HCT116 (cell line): Measurements from ENCODE around the gene MINDY4. TPM values are rescaled to one million over a fixed set of nuclear protein-coding genes. Genes with fewer than 3 reads are reported as not detected.

Experiments used
- ATAC-seq: fragments of 200-7000 bp; cut with Tn5 transposase; 2 replicates; pipeline ENCODE4 v1.9.1; 2020; ENCODE audit warnings: mild to moderate bottlenecking, moderate library complexity
- BruUV-seq: library from RNA; stranded (reverse); fragments of 400-500 nt; replicated peaks from 2 replicates; lab custom pipeline; 2021; lab: Mats Ljungman, UMichigan
- CTCF ChIA-PET: fragments of 300-600 bp; sonication (Branson Sonifier 250); formaldehyde crosslinking; loops from one replicate; lab custom pipeline; 2021; ENCODE audit warnings: antibody characterized with exemption; lab: Charles Lee
- POLR2A ChIA-PET: fragments of 300-600, 350-600 bp; sonication (Branson Sonifier 250); formaldehyde crosslinking; loops from one replicate; lab custom pipeline; 2021; ENCODE audit warnings: antibody characterized with exemption; lab: Charles Lee
- RAD21 ChIA-PET, 2 experiments: fragments of 300-600 bp; sonication (Branson Sonifier 250); formaldehyde crosslinking; loops; one replicate each; lab custom pipeline; 2023; ENCODE audit warnings: low total read pairs in 2 of 2; ENCODE audit not compliant: uncharacterized antibody in 2 of 2, unreplicated experiment in 2 of 2, low non-redundant PET in 1 of 2; lab: Charles Lee
- DNase-seq: peaks from one replicate; pipeline ENCODE4 v3.0.0-alpha.2; 2010; ENCODE audit warnings: low read depth, low spot score
- H2AFZ ChIP-seq: fragments of 200-600 bp; shearing (Covaris generic), sonication (generic); 2 replicates; pipeline ENCODE4 v1.6.1; 2017; ENCODE audit warnings: low read depth, mixed run types, mixed read lengths, antibody characterized with exemption, low read length; ENCODE audit not compliant: poor library complexity, severe bottlenecking
- H3K27ac ChIP-seq: 2 replicates; pipeline ENCODE4 v1.5.1; 2012; ENCODE audit warnings: low read depth, low read length
- H3K27me3 ChIP-seq: fragments of 200-600 bp; sonication (generic); 2 replicates; pipeline ENCODE4 v1.6.1; 2016; ENCODE audit warnings: mixed run types, low read length, mixed read lengths; ENCODE audit not compliant: insufficient read depth
- H3K36me3 ChIP-seq, 2 experiments: fragments of 200-500 bp in 1 of 2; fragments of 200-600 bp in 1 of 2; sonication (Bioruptor generic) in 1 of 2; sonication (generic) in 1 of 2; 2 replicates each; pipeline versions ENCODE4 v1.5.1 to v1.6.1; 2014 to 2016; ENCODE audit warnings: low read length in 2 of 2, inconsistent platforms in 1 of 2, mixed read lengths in 1 of 2, mixed run types in 1 of 2; ENCODE audit not compliant: insufficient read depth in 2 of 2, control insufficient read depth in 1 of 2
- H3K4me1 ChIP-seq, 2 experiments: fragments of 200-600 bp in 1 of 2; sonication (generic) in 1 of 2; 2 replicates each; pipeline versions ENCODE4 v1.5.1 to v1.6.1; 2012 to 2017; ENCODE audit warnings: low read length in 2 of 2, inconsistent platforms in 1 of 2, mild to moderate bottlenecking in 1 of 2, mixed read lengths in 1 of 2, mixed run types in 1 of 2, moderate library complexity in 1 of 2; ENCODE audit not compliant: insufficient read depth in 2 of 2, control insufficient read depth in 1 of 2
- H3K4me2 ChIP-seq: fragments of 200-600 bp; sonication (generic); 2 replicates; pipeline ENCODE4 v1.6.1; 2017; ENCODE audit warnings: mixed run types, low read length, mixed read lengths
- H3K4me3 ChIP-seq, 2 experiments: fragments of 200-600 bp in 1 of 2; sonication (generic) in 1 of 2; replicated peaks in 1 of 2; 2 replicates each; pipeline ENCODE4 v1.5.1; 2011 to 2016; ENCODE audit warnings: low read length in 2 of 2, control low read depth in 1 of 2, low read depth in 1 of 2, mild to moderate bottlenecking in 1 of 2, mixed read lengths in 1 of 2, mixed run types in 1 of 2
- H3K79me2 ChIP-seq: fragments of 200-600 bp; sonication (generic); 2 replicates; pipeline ENCODE4 v1.6.1; 2017; ENCODE audit warnings: mild to moderate bottlenecking, mixed run types, low read length, moderate library complexity, mixed read lengths; ENCODE audit not compliant: insufficient read depth
- H3K9ac ChIP-seq: fragments of 200-600 bp; sonication (generic); 2 replicates; pipeline ENCODE4 v1.6.1; 2016; ENCODE audit warnings: low read length, mixed read lengths
- H3K9me2 ChIP-seq: fragments of 200-600 bp; sonication (generic), shearing (Covaris generic); 2 replicates; pipeline ENCODE4 v1.6.1; 2017; ENCODE audit warnings: mixed run types, mild to moderate bottlenecking, moderate library complexity; ENCODE audit not compliant: insufficient read depth
- H3K9me3 ChIP-seq, 2 experiments: fragments of 200-500 bp in 1 of 2; fragments of 200-600 bp in 1 of 2; sonication (Bioruptor generic) in 1 of 2; sonication (generic) in 1 of 2; 2 replicates each; pipeline ENCODE4 v1.6.1; 2014 to 2017; ENCODE audit warnings: low read length in 2 of 2, mixed read lengths in 2 of 2, inconsistent platforms in 1 of 2, low read depth in 1 of 2, mild to moderate bottlenecking in 1 of 2, mixed run types in 1 of 2, moderate library complexity in 1 of 2; ENCODE audit not compliant: control insufficient read depth in 1 of 2, insufficient read depth in 1 of 2
- H4K20me1 ChIP-seq: fragments of 200-600 bp; sonication (generic), shearing (Covaris generic); 2 replicates; pipeline ENCODE4 v1.6.1; 2017; ENCODE audit warnings: mixed run types, mild to moderate bottlenecking, moderate library complexity; ENCODE audit not compliant: insufficient read depth
- ATF3 ChIP-seq: IDR thresholded peaks from 2 replicates; pipeline ENCODE4 v1.6.1; 2012
- CBX3 ChIP-seq: IDR thresholded peaks from 2 replicates; pipeline ENCODE4 v1.6.1; 2012; ENCODE audit warnings: low read depth
- CEBPB ChIP-seq: IDR thresholded peaks from 2 replicates; pipeline ENCODE4 v1.6.1; 2012; ENCODE audit warnings: low read depth
- ELF1 ChIP-seq: IDR thresholded peaks from 2 replicates; pipeline ENCODE4 v1.6.1; 2012; ENCODE audit warnings: low read depth, borderline replicate concordance
- EZH2 ChIP-seq: fragments of 200-600 bp; sonication (generic); IDR thresholded peaks from 2 replicates; pipeline ENCODE4 v1.6.1; 2017; ENCODE audit warnings: antibody characterized with exemption, mixed run types
- EZH2phosphoT487 ChIP-seq: fragments of 200-600 bp; IDR thresholded peaks from 2 replicates; pipeline ENCODE4 v1.6.1; 2018; ENCODE audit warnings: antibody characterized with exemption, borderline replicate concordance
- MAX ChIP-seq: IDR thresholded peaks from 2 replicates; pipeline ENCODE4 v1.6.1; 2012
- POLR2A ChIP-seq: IDR thresholded peaks from 2 replicates; pipeline ENCODE4 v1.7.0; 2011; ENCODE audit warnings: borderline replicate concordance; ENCODE audit not compliant: insufficient read depth, insufficient read length; ENCODE audit errors: extremely low read depth
- POLR2AphosphoS5 ChIP-seq: IDR thresholded peaks from 2 replicates; pipeline ENCODE4 v1.6.1; 2011; ENCODE audit warnings: mild to moderate bottlenecking, low read depth, low read length, moderate library complexity
- REST ChIP-seq: IDR thresholded peaks from 2 replicates; pipeline ENCODE4 v1.6.1; 2012; ENCODE audit warnings: low read depth
- SIN3A ChIP-seq: IDR thresholded peaks from 2 replicates; pipeline ENCODE4 v1.6.1; 2012; ENCODE audit warnings: low read depth
- YY1 ChIP-seq: IDR thresholded peaks from 2 replicates; pipeline ENCODE4 v1.6.1; 2011; ENCODE audit warnings: low read length, low read depth, moderate library complexity, mild to moderate bottlenecking; ENCODE audit not compliant: insufficient replicate concordance; ENCODE audit errors: extremely low read depth
- ZBTB33 ChIP-seq: IDR thresholded peaks from 2 replicates; pipeline ENCODE4 v1.6.1; 2011; ENCODE audit warnings: mild to moderate bottlenecking, low read length, moderate library complexity; ENCODE audit not compliant: insufficient replicate concordance; ENCODE audit errors: extremely low read depth
- ZFX ChIP-seq: fragments of 450-650 bp; IDR thresholded peaks from 2 replicates; pipeline ENCODE4 v1.6.1; 2017
- ZNF274 ChIP-seq: fragments of 200-500 bp; sonication (Bioruptor generic); IDR thresholded peaks from 2 replicates; pipeline ENCODE4 v1.6.1; 2014; ENCODE audit warnings: mild to moderate bottlenecking, low read depth, low read length, inconsistent platforms
- intact Hi-C: fragments of 100-400 bp; cut with micrococcal nuclease; formaldehyde crosslinking; loops from 2 replicates; pipeline ENCODE4 v1.10.0; 2022
- total RNA-seq: library from RNA; stranded (reverse); gene quantifications from one replicate; pipeline ENCODE4 v1.2.1, GENCODE V29; 2021; ENCODE audit not compliant: unreplicated experiment

MINDY4 gene
- total RNA-seq, 1 experiment from 2014 or later, result 6.1 TPM

- TF ChIP-seq MAX, result no peak
Measured at GRCh38 chr7:30865076-30865475, 93.9 kb downstream of the MINDY4 start (continued).

GRCh38 chr7:30865821-30866220 is 94.6 kb downstream of the MINDY4 start:
- Histone ChIP-seq H3K4me3 (no peak overlapping the region), H3K9me3 (no peaks in the 10 kb centered on the region), H3K9ac (no peak overlapping the region), H3K4me1 (no peaks in the 10 kb centered on the region), H2AFZ (no peak overlapping the region), H3K27ac (no peak overlapping the region), H3K4me2 (no peak overlapping the region), H3K27me3 (no peaks in the 10 kb centered on the region), H3K9me2 (no peaks in the 10 kb centered on the region), H3K36me3 (no peaks in the 10 kb centered on the region), H4K20me1 (no peaks in the 10 kb centered on the region), H3K79me2 (no peaks in the 10 kb centered on the region)
- DNase-seq (no peak), ATAC-seq (no peak)
- intact Hi-C loops, result no loop called here
- TF ChIP-seq CBX3 (no peak), ATF3 (no peak), ZFX (no peak), REST (no peak), POLR2A (no peak), POLR2AphosphoS5 (no peak), ZBTB33 (no peak), EZH2 (no peak), SIN3A (no peak), CEBPB (no peak), ZNF274 (no peak), EZH2phosphoT487 (no peak), ELF1 (no peak), YY1 (no peak)
- POLR2A ChIA-PET, result no interaction called here
- CTCF ChIA-PET, result no interaction called here
- no TSS peak for BruUV-seq
- RAD21 ChIA-PET, result no interaction called here
